PC-9 (cell line): ENCODE measurements around the gene GNL3. TPM values are rescaled to one million over a fixed set of nuclear protein-coding genes. Genes with fewer than 3 reads are reported as not detected.

Source experiments
- Bru-seq: library from RNA; stranded (reverse); fragments of 400-500 nt; gene quantifications from one replicate; lab custom pipeline; 2021; lab: Mats Ljungman, UMichigan
- BruChase-seq, 2 experiments: library from RNA; stranded (reverse); fragments of 400-500 nt; gene quantifications; one replicate each; lab custom pipeline; 2021; lab: Mats Ljungman, UMichigan
- BruUV-seq: library from RNA; stranded (reverse); fragments of 400-500 nt; replicated peaks from 2 replicates; lab custom pipeline; 2021; lab: Mats Ljungman, UMichigan
- CTCF ChIA-PET: fragments of 300-600 bp; sonication (Branson Sonifier 250); formaldehyde crosslinking; loops from one replicate; lab custom pipeline; 2022; ENCODE audit warnings: antibody characterized with exemption; lab: Charles Lee
- POLR2A ChIA-PET: fragments of 300-600 bp; sonication (Branson Sonifier 250); formaldehyde crosslinking; loops from one replicate; lab custom pipeline; 2022; ENCODE audit warnings: antibody characterized with exemption; ENCODE audit not compliant: unreplicated experiment; lab: Charles Lee
- DNase-seq, 2 experiments: peaks; one replicate each; pipeline versions ENCODE4 v3.0.0 to v3.0.0-alpha.2; 2015 to 2022; ENCODE audit warnings: mixed read lengths in 1 of 2
- H2AFZ ChIP-seq: fragments of 200-600 bp; sonication (generic); 2 replicates; pipeline ENCODE4 v1.8.1; 2017; ENCODE audit warnings: antibody characterized with exemption
- H3F3A ChIP-seq: fragments of 200-600 bp; sonication (generic); 2 replicates; pipeline ENCODE4 v1.8.1; 2017; ENCODE audit warnings: antibody characterized with exemption, mild to moderate bottlenecking, low read depth; ENCODE audit not compliant: insufficient read depth
- H3K27ac ChIP-seq: fragments of 200-600 bp; sonication (generic); 2 replicates; pipeline ENCODE4 v1.6.1; 2016; ENCODE audit warnings: mixed run types
- H3K27me3 ChIP-seq: fragments of 200-600 bp; sonication (generic); 2 replicates; pipeline ENCODE4 v1.6.1; 2016; ENCODE audit warnings: low read depth, mixed run types; ENCODE audit not compliant: insufficient read depth
- H3K36me3 ChIP-seq: fragments of 200-600 bp; sonication (generic); 2 replicates; pipeline ENCODE4 v1.6.1; 2016; ENCODE audit warnings: low read depth, mixed run types
- H3K4me1 ChIP-seq: fragments of 200-600 bp; sonication (generic); replicated peaks from 2 replicates; pipeline ENCODE4 v1.6.1; 2016; ENCODE audit warnings: mixed run types; ENCODE audit not compliant: insufficient read depth
- H3K4me2 ChIP-seq: fragments of 200-600 bp; sonication (generic); 2 replicates; pipeline ENCODE4 v1.6.1; 2017; ENCODE audit warnings: mixed run types
- H3K4me3 ChIP-seq: fragments of 200-600 bp; sonication (generic); 2 replicates; pipeline ENCODE4 v1.6.1; 2016; ENCODE audit warnings: mixed run types
- H3K79me2 ChIP-seq: fragments of 200-600 bp; sonication (generic); 2 replicates; pipeline ENCODE4 v1.6.1; 2017; ENCODE audit warnings: low read depth, mixed run types
- H3K9me2 ChIP-seq: fragments of 200-600 bp; sonication (generic); 2 replicates; pipeline ENCODE4 v1.8.1; 2017; ENCODE audit warnings: mild to moderate bottlenecking; ENCODE audit not compliant: insufficient read depth
- H3K9me3 ChIP-seq: fragments of 200-600 bp; sonication (generic); 2 replicates; pipeline ENCODE4 v1.8.1; 2016; ENCODE audit warnings: low read depth; ENCODE audit not compliant: insufficient read depth
- H4K20me1 ChIP-seq: fragments of 200-600 bp; sonication (generic); 2 replicates; pipeline ENCODE4 v1.8.1; 2017; ENCODE audit not compliant: insufficient read depth
- CTCF ChIP-seq: fragments of 200-600 bp; sonication (generic); conservative IDR thresholded peaks from 2 replicates; pipeline ENCODE4 v1.6.1; 2017; ENCODE audit warnings: mixed run types, antibody characterized with exemption, mild to moderate bottlenecking, moderate library complexity
- EZH2 ChIP-seq: fragments of 200-600 bp; sonication (generic); IDR thresholded peaks from 2 replicates; pipeline ENCODE4 v1.8.0; 2017; ENCODE audit warnings: antibody characterized with exemption, low read depth
- intact Hi-C: fragments of 100-400 bp; cut with micrococcal nuclease; formaldehyde crosslinking; loops from one replicate; pipeline ENCODE4 v1.10.0; 2022; ENCODE audit not compliant: unreplicated experiment
- long read RNA-seq: library from polyadenylated mRNA; stranded (forward); transcript quantifications from one replicate; pipeline ENCODE4 v2.0.0, GENCODE V29; 2022
- total RNA-seq: library from RNA; stranded (reverse); gene quantifications from 2 replicates; pipeline ENCODE4 v1.2.3, GENCODE V29; 2021

Gene GNL3
- 82.3 and 91.2 TPM in 2 replicates for total RNA-seq
- percentile 99 among the genes with signal in this experiment for Bru-seq, nascent RNA
- BruChase-seq, experiment 1, labeled RNA remaining after a 2-hour chase, result percentile 99 among the genes with signal in this experiment
- BruChase-seq, experiment 2, labeled RNA remaining after a 6-hour chase, result percentile 99 among the genes with signal in this experiment
- long read RNA-seq, transcript GNL3-202 (15 exons, 2,040 nt), result major isoform, 213 of 275 reads
- long read RNA-seq, partial matches to known transcripts, result 13 of 275 reads
- long read RNA-seq, other reads (novel, unspliced or antisense), result 46 of 275 reads

DNA sequence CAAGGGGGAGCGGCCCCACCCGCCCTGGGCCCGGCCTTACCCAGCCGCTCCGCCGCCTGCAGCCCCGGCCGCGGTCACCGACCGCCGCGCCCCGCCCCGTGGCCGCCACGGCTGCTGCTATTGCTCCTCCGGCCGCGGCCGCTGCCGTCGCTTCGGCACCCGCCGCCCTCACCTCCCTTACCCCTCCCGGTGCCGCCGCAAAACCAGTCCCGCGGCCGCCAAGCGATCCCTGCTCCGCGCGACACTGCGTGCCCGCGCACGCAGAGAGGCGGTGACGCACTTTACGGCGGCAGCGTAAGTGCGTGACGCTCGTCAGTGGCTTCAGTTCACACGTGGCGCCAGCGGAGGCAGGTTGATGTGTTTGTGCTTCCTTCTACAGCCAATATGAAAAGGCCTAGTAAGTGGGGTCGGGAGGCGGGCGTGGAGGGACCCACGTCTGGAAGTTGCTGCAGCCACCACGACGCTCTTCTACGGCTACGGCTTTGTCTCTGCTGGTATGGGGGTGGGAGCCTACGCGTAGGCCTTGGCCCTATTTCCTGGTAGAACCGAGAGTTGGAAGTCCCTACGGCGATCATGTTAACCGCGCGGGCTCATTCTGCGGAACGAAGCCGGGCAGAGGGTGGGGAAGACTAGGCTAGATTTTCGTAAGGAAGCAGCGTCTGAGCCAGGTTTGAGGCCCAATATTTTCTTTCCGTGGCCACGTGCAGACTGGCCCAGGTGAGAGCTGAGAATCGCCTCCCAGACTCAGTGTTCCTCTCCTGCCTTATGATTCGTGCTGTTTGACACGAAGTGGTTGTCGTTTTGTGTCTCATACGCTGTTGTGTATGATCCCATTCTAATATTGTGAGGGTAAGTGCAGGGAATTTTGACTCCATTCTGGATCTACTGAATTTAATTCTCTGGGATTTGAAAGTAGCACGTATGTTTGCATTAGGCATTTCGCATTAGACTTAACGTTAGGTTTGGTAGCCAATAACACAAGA lies at the start of gene GNL3, which contains the start of gene PBRM1:
TSS of gene GNL3 (plus strand) at position 324 of the 983 bp plus-strand sequence. CDS start at position 385, 61 bp downstream.
TSS of gene PBRM1 (minus strand) at position 205 of the 983 bp plus-strand sequence.
- Histone ChIP-seq H3K79me2 (peaks cover 88% of the 10 kb centered on the region), H3K4me3 (peak within 1 kb of the TSS; percentile 96), H3K9me3 (no peaks in the 10 kb centered on the region; the same call in 1 of the 2 replicates), H2AFZ (peak within 1 kb of the TSS; percentile 72), H3K36me3 (peaks cover 49% of the 10 kb centered on the region), H3K27ac (peak within 1 kb of the TSS; percentile 60), H3K4me2 (peak within 1 kb of the TSS; percentile 100), H4K20me1 (peaks cover 34% of the 10 kb centered on the region), H3F3A (peaks cover 58% of the 10 kb centered on the region), H3K27me3 (no peaks in the 10 kb centered on the region), H3K9me2 (no peaks in the 10 kb centered on the region), H3K4me1 (peaks cover 45% of the 10 kb centered on the region)
- ChIA-PET POLR2A (interaction anchor here (0.5 to 0.6 kb wide), 3 partner anchors 10 to 49 kb away, joined by 3 to 8 read pairs (median 8); no protein-coding TSS in a partner anchor), CTCF (interaction anchor here (0.6 kb wide), 1 partner anchor 297 kb away, joined by 5 read pairs; no protein-coding TSS in a partner anchor)
- peak; percentile 84 to 91 for DNase-seq
- TF ChIP-seq EZH2, result no peak
- no peak for TF ChIP-seq CTCF
- intact Hi-C loops, result no loop called here
- BruUV-seq, result TSS peak; percentile 43

DNA sequence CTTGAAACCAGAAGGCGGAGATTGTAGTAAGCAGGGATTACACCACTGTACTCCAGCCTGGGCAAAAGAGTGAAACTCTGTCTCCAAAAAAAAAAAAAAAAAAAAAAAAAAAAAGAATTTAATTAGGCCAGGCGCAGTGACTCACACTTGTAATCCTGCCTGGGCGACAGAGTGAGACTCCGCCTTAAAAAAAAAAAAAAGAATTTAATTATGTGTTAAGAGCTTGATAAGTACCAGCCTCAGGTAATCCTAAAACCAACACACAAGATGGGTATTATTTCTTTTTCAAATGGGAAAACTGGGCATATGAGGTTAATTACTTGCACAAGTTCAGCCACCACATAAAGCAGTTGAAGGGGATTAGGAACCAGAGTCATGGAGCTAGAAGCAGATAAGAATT lies 49.2 kb upstream of the GNL3 start:
- Histone ChIP-seq H3K36me3 (no peaks in the 10 kb centered on the region), H3K9me2 (no peaks in the 10 kb centered on the region), H3K9me3 (no peaks in the 10 kb centered on the region), H3K4me1 (peaks cover 10% of the 10 kb centered on the region; the same call in 1 of the 2 replicates), H2AFZ (no peak overlapping the region), H4K20me1 (no peaks in the 10 kb centered on the region), H3K4me2 (0 out of 2 replicates have a peak overlapping the region, but pooled peaks have one; percentile 28), H3K79me2 (no peaks in the 10 kb centered on the region), H3F3A (peaks cover 8% of the 10 kb centered on the region; the same call in 1 of the 2 replicates), H3K27me3 (no peaks in the 10 kb centered on the region), H3K27ac (peak overlapping the region; percentile 53; the same call in 1 of the 2 replicates), H3K4me3 (no peak overlapping the region)
- TF ChIP-seq CTCF (no peak), EZH2 (no peak)
- peak; percentile 35 to 81 for DNase-seq
- CTCF ChIA-PET, result no interaction called here
- POLR2A ChIA-PET, result interaction anchor here (0.6 to 0.7 kb wide), 4 partner anchors 49 to 101 kb away, joined by 3 to 8 read pairs (median 6); partner anchors contain the start of genes GNL3, PBRM1 and UQCC5
- intact Hi-C loops, result no loop called here
- BruUV-seq, result no TSS peak

- Histone ChIP-seq H2AFZ (no peak overlapping the region), H3F3A (no peaks in the 10 kb centered on the region), H3K9me3 (no peaks in the 10 kb centered on the region), H3K4me3 (no peak overlapping the region), H4K20me1 (no peaks in the 10 kb centered on the region), H3K27me3 (no peaks in the 10 kb centered on the region), H3K27ac (no peak overlapping the region), H3K4me1 (no peaks in the 10 kb centered on the region), H3K9me2 (no peaks in the 10 kb centered on the region), H3K4me2 (no peak overlapping the region), H3K36me3 (no peaks in the 10 kb centered on the region), H3K79me2 (no peaks in the 10 kb centered on the region)
- ChIA-PET CTCF (no interaction called here), POLR2A (no interaction called here)
- TF ChIP-seq EZH2 (no peak), CTCF (no peak)
- no peak for DNase-seq
- intact Hi-C loops, result no loop called here
- BruUV-seq, result no TSS peak
These were observed 40.3 kb upstream of the GNL3 start for GRCh38 chr3:52645549-52645948.
